Stimulated activated CD8-positive, alpha-beta memory T cell treated with anti-CD3 and anti-CD28 coated beads, Interleukin-4, amount 100 ng/mL, for 48 hours (primary cell): ENCODE results near the gene ZNF862.

Experiments used
- DNase-seq: peaks from one replicate; pipeline ENCODE4 v3.0.0-alpha.2; 2020

Gene ZNF862

DNA sequence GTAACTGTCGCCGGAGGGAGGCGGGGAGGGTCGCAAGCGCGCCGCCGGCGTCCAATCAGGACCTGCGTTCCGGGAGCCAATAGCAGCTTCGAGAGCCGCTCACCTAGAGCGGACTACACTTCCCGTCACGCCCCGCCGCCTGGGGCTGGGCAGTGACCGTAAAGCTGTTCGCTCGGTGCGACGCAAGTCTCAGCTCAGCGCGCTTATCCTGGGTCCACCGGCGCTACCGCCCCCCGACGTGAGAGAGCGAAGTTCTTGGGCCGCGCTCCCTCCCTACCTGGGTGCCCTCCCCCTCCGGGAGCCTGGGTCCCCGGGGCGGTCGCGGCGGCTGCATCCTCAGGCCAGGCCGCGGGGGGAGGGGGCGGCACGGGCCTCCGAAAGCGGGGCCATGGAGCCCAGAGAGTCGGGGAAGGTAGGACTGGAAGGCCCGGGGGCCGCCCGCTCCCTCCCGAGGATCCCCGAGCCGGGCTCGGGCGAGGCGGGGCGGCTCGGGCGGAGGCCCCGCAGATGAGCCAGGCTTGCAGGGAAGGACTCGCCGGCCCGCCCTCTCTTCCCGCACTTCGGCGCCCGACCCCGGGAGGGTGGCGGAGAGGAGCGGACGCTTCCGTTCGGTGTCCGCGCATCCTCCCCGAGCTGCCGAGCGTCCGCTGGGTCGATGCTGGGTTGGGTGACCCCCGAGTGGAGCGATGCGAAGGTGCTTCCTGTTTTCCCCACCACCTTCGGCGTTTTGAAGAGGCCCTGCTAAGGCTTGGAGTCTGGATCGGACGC is at the start of gene ZNF862:
ZNF862 (plus strand) TSS at position 152 of the 768 bp plus-strand sequence; CDS start at position 389, 237 bp downstream.
- DNase-seq, result peak; percentile 96

DNA sequence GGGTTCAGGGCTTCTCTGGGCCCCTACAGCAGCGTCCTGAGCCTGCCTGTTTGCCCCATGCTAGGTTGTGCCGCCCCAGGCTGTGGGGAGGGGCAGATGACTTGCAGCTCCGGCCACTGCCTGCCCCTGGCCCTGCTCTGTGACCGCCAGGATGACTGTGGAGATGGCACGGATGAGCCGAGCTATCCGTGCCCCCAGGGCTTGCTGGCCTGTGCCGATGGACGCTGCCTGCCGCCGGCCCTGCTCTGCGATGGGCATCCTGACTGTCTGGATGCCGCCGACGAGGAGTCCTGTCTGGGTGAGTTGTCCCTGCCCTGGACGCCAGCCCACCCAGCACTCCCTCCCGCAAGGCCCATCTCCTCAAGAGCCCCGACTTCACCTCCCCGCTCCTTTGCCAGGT is 49.1 kb upstream of the ZNF862 start:
- DNase-seq, result no peak

DNA sequence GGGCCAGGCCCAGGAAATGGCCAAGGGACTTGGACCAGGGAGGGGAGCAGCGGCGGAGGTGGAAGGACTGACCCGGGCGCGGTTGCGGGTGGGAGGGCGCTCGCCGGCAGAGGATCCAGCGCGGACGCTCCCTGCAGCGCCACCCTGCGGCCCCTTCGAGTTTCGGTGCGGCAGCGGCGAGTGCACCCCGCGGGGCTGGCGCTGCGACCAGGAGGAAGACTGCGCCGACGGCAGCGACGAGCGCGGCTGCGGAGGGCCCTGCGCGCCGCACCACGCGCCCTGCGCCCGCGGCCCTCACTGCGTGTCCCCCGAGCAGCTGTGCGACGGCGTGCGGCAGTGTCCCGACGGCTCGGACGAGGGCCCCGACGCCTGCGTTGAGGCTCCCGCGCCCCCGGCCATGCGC is 48.0 kb upstream of the ZNF862 start:
- DNase-seq, result peak; percentile 75

DNA sequence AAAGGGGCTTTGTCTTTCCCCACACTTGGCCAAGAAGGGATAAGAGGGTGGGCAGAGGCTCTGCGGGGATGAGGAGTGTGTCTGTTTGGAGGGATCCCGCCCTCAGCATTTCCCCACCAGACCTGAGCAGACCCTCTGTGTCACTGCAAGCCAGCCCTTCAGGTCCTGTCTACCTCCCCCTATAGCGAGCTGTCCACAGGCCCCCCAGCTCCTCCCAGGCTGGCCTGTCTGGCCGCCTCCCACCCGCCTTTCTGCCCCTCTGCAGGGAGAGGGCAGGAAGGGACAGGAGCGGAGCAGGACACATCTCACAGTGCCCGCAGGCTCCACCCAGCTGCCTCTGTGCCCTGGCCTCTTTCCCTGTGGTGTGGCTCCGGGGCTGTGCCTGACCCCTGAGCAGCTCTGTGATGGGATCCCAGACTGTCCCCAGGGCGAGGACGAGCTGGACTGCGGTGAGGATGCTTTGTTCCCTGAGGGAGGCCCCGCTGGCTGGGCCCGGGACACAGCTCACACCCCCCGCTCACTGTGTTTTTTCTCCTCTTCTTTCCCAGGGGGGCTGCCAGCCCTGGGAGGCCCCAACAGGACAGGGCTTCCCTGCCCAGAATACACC is 47.3 kb upstream of the ZNF862 start:
- no peak for DNase-seq

DNA sequence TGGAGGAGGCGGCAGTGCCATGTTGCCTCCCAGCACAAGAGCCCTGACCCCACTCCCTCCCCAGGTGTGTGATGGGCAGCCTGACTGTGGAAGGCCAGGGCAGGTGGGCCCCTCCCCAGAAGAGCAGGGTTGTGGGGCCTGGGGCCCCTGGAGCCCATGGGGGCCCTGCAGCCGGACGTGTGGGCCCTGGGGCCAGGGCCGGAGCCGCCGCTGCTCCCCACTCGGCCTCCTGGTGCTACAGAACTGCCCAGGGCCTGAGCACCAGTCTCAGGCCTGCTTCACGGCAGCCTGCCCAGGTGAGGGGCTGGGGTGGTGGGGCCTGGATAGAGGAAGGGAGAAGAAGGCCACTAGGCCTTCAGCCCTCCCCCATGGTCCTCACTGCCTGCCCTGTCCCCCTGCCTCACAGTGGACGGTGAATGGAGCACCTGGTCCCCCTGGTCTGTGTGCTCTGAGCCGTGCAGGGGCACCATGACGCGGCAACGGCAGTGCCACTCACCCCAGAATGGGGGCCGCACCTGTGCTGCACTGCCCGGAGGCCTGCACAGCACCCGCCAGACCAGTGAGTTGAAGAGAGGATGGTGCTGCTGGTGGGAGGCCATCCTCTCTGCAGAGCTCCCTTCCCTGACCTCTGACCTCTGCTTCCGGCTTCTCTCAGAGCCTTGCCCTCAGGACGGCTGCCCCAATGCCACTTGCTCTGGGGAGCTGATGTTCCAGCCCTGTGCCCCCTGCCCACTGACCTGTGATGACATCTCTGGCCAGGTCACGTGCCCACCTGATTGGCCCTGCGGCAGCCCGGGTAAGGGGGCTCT is 46.6 kb upstream of the ZNF862 start:
- DNase-seq, result no peak

DNA sequence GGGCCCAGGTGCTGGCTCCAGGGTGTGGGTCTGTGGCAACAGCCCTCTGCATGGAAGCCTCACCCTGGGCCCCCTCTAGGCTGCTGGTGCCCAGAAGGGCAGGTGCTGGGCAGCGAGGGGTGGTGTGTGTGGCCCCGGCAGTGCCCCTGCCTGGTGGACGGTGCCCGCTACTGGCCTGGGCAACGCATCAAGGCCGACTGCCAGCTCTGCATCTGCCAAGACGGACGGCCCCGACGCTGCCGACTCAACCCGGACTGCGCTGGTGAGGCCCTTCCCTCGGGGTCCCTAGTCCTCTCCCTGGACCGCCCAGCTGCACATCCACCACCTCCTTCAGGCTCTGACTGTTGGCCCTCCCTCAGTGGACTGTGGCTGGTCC is 46.0 kb upstream of the ZNF862 start:
- no peak for DNase-seq

DNA sequence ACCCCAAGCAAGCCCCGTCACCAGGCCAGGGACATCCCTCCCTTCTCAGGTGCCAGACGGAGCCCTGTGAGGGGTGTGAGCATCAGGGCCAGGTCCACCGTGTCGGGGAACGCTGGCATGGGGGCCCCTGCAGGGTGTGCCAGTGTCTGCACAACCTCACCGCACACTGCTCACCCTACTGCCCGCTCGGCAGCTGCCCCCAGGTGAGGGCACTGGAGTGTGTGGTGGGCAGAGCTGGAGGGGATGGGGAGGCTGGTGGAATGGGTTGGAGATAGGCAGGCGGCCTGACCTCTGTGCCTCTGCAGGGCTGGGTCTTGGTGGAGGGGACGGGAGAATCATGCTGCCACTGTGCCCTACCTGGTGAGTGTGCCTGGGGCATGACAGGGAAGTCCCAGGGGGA is 44.9 kb upstream of the ZNF862 start:
- no peak for DNase-seq

DNA sequence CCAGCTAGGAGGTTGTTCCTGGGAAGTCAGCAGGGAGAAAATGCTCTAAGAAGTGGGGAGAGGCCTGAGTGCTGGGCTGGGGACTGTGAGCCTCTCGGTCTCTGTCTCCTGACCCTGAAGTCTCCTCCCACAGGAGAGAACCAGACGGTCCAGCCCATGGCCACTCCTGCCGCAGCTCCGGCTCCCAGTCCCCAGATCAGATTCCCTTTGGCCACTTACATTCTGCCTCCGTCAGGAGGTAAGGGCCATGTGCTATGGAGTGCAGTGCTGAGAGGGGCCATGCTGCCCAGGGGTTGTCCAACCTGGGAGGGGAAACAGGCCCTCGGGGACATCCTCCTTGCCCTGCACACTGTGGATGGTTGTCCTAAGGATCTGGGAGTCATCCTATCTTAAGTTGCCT is 43.5 kb upstream of the ZNF862 start:
- DNase-seq, result no peak

DNA sequence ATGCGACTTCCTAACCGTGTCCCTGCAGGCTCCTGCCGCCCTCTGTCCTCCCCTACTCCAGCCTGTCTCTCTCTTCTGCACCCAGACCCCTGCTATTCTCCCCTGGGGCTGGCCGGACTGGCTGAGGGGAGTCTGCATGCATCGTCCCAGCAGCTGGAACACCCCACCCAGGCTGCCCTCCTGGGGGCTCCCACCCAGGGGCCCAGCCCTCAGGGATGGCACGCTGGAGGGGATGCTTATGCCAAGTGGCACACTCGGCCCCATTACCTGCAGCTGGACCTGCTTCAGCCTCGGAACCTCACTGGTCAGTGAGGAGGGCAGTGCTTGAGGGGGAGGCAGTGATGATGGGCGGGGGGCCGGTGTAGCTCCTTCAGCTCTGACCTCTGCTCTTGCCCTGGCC is 43.0 kb upstream of the ZNF862 start:
- DNase-seq, result no peak

DNA sequence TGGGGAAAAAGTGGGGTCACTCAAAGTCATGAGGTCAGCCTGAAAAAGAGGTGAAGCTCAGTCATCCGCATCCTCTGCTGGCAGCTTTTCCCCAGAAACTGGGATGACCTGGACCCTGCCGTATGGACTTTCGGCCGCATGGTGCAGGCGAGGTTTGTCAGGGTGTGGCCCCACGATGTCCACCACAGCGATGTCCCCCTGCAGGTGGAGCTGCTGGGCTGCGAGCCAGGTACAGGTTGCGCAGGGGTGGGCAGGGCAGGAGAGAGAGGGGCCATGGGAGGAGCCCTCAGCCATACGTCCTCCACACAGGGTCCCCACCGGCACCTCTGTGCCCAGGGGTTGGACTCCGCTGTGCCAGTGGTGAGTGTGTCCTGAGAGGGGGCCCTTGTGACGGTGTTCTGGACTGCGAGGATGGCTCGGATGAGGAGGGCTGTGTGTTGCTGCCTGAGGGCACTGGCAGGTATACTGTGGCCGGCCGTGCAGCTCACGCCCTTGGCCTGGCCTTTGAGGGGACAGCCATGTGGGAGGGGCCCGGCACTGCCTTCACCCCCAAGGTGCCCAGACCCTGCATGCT is 41.8 kb upstream of the ZNF862 start:
- DNase-seq, result no peak

DNA sequence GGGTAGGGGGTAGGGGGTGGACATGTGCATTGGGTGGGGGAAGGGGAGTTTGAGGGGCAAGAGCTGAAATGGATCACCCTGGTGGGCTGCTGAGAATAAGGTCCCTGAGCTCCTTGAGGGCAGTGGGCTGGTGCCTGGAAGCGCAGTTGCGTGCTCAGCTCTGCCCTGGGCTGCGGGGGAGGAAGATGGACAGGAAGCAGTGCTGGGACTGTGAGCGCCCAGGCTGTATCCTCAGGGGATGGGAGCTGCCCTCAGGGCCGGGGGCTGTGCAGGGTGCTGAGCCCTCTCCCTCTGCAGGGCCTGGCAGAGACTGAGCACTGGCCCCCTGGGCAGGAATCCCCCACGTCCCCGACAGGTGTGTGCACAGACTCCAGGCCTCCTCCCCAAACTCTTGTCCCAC is 40.4 kb upstream of the ZNF862 start:
- DNase-seq, result no peak

DNA sequence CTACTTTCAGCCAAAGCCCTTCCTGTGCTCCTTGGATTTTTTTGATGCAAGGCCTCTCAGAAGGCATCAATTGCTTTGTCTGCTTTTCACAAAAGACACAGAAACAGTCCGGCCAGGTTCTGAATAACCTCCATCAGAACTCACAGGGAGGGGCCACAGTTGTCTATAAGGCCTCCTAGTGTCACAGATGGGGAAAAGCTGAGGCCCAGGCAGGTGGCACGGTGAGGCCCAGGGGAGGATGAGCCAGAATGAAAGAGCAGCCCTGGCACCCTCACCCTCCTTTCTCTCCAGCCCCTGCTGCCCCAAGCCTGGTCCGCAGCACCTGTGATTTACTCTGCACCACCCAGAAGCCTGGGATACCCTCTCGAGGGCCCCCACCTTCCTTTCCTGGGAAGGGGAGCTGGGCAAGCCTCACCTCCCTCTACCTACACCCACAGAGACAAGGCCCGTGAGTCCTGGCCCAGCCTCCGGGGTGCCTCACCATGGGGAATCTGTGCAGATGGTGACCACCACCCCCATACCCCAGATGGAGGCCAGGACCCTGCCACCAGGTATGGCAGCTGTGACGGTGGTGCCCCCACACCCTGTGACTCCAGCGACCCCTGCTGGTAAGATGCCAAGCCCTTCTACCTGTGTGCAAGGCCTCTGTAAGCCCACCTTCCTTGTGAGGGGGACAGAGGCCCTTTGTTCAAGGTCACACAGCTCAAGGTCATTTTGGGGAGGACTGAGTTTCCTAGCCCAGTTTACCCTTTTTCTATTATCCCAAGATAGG is 38.6 kb upstream of the ZNF862 start:
- peak; percentile 79 for DNase-seq

DNA sequence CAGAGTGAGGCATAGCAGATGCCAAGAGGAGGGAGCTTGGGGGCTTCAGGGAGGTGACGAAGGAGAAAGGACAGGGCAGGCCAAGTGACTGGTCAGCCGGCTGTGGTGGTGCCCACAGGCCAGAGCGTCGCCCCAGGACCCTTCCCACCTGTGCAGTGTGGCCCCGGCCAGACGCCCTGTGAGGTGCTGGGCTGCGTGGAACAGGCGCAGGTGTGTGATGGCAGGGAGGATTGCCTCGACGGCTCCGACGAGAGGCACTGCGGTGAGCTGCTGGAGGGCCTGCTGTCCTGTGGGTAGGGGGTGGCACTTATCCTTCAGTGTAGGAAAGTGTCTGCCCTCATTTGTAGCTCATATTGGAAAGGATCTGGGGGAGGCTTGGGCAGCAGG is 38.0 kb upstream of the ZNF862 start:
- no peak for DNase-seq

DNA sequence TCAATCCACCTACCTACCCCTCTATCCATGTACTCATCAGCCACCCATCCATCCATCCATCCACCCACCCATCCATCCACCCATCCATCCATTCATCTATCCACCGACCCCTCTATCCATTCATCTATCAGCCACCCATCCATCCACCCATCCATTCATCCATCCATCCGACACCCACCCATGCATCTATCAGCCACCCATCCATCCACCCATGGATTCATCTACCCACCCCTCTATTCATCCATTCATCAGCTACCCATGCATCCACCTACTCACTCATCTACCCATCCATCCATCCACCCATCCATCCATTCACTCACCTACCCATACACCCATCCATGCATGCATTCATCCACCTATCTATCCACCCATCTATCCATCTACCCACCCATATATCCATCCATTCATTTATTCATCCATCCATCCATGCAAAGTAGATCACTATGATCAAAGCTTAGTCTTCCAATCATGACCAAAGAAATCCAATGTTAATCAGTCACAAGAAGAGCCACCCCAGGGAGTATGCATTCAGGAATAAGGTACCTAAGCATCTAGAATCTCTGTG is 37.1 kb upstream of the ZNF862 start:
- no peak for DNase-seq

DNA sequence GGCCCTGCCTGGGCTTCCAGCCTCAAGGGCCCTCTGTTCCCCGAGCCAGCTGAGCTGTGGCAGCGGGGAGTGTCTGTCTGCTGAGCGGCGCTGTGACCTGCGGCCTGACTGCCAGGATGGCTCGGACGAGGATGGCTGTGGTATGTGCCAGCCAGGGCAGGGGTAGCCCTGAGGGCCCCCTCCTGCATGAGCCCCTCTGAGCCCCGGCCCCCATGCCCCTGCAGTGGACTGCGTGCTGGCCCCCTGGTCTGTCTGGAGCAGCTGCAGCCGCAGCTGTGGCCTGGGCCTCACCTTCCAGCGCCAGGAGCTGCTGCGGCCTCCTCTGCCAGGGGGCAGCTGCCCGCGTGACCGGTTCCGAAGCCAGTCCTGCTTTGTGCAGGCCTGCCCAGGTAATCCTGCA is 36.4 kb upstream of the ZNF862 start:
- DNase-seq, result no peak

DNA sequence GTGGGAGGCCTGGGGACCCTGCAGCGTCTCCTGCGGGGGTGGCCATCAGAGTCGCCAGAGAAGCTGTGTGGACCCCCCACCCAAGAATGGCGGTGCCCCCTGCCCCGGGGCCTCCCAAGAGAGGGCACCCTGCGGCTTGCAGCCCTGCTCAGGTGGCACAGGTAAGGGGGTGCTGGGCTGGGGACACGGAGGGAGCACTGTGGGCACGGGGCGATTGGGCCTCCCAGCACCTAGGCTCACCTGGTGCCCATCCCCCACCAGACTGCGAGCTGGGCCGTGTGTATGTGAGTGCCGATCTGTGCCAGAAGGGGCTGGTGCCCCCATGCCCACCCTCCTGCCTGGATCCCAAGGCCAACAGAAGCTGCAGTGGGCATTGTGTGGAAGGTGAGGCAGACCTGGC is 35.2 kb upstream of the ZNF862 start:
- no peak for DNase-seq

DNA sequence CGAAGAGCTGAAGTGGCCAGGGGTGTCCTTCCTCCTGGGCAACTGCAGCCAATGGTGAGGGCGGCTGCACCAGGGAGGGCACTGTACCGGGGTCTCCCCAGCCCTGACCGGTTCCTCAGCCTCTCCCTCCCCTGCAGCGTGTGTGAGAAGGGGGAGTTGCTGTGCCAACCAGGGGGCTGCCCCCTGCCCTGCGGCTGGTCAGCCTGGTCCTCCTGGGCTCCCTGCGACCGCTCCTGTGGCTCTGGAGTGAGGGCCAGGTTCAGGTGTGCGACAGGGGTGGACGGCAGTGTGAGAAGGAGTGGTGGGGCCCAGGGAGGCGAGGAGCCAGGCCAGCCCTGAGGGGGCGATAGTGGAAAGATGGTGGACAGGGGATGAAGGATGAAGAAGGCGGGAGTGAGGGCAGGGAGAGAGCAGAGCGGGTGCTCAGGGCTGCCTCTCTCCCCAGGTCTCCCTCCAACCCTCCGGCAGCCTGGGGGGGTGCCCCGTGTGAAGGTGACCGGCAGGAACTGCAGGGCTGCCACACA is 34.6 kb upstream of the ZNF862 start:
- no peak for DNase-seq

DNA sequence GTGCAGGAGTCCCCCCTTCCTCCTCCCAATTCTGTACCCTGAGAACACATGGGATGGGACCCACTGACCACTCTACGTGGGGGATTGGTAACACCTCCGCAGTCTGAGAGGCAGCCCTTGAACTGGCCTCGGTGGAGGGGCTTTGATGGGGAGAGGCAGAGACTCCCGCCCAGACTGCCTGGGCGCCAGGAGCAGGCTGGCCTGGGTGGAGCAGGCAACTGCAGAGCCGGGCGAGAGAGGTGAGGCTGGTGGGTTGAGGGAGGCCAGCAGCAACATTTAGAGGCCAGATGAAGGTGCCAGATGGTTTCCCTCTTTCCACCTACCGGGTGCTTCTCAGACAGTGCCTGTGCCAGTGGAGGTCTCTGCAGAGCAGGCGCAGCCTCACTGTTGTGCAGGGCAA is 34.1 kb upstream of the ZNF862 start:
- DNase-seq, result no peak

DNA sequence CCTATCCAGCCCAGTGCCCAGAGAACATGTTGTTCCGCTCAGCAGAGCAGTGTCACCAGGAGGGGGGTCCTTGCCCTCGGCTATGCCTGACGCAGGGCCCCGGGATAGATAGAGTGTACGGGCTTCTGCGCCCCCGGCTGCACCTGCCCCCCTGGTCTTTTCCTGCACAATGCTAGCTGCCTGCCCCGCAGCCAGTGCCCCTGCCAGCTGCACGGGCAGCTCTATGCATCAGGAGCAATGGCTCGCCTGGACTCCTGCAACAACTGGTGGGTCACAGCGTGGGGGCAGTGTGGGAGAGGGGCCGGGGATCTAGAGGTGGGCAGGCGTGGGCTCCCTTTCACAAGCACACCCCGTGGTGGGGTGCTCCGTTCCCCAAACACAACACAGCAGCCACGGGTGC is 31.4 kb upstream of the ZNF862 start:
- no peak for DNase-seq

DNA sequence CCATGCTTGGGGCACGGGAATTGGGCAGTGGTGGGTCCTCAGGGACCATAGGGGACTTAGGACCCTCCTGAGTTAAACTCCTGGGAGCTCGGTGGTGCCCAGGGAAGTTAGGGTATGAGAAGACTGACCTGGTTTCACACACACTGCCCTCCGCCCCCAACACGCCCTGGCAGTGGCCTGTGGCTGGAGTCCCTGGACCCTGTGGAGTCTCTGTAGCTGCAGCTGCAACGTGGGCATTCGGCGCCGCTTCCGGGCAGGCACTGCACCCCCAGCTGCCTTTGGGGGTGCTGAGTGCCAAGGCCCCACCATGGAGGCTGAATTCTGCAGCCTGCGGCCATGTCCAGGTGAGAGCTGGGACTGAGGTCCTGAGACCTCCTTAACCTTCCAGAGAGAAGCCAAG is 29.9 kb upstream of the ZNF862 start:
- no peak for DNase-seq

DNA sequence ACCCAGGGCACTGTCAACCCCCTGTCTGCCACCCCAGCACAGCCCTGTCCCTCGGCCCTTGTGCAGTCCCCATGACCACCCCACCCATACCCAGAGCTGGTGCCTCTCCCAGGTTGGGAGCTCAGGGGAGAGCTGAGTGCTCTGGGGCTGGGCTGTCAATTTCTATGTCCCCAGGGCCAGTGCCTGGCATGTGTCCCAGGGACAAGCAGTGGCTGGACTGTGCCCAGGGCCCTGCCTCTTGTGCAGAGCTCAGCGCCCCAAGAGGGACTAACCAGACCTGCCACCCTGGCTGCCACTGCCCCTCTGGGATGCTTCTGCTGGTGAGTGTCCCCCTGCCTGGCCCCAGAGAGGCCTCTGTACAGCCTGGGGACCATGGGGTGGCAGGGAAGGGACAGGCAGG is 29.0 kb upstream of the ZNF862 start:
- no peak for DNase-seq

DNA sequence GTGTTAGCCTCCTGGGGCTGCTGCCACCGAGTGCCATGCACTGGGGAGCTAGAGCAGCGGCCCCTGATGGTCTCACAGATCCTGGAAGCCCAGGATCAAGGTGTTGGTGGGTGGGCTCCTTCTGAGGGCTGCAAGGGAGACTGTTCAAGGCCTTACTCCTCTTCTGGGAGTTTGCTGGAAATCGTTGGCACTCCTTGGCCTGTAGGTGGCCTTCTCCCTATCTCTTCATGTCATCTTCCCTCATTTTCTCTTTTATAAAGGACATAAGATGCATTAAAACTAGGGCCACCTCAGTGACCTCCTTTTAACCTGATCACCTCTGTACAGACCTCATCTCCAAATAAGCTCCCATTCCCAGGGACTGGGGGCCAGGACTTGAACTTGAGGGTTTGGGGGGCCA is 27.0 kb upstream of the ZNF862 start:
- DNase-seq, result no peak
